Measurements from ENCODE around the gene FOXP4. TPM values are rescaled to one million over a fixed set of nuclear protein-coding genes. Genes with fewer than 3 reads are reported as not detected.

The FOXP4 gene
- total and polyA plus RNA-seq, 2 of the 13 experiments (the other 11 are each of a cell fraction or from before 2014, with no cell fraction given) = 11.0 to 12.4 TPM

DNA sequence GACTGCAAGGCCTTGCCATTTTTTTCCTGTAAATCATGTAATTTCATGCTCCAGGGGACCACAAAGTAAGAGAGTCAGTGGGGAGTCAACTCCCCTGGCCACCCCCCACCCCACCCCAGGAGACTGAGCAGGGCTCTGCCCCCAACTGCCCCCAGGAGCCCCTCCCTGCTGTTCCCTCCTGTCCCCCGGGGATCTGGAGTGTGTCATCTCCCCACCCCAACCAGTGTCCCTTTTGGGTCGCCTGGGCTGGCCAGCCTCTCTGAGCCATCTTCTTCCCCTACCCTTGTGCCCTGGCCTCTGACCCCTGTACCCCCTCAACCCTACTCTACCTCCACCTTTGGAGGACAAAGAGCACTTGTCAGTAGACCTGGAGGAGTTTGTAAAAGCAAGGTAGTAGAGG, 29.4 kb downstream of the FOXP4 start:
- H4K20me1 ChIP-seq (ENCODE audit: insufficient read depth, low read length) = no peaks in the 10 kb centered on the region; the same call in 1 of the 2 replicates
- ATAC-seq (no peak), FAIRE-seq (no peak), DNase-seq (ENCODE audit: low spot score) (no peak)
- peaks cover 73% of the 10 kb centered on the region for H3K4me1 ChIP-seq (ENCODE audit: insufficient read depth, low read length)
- peaks cover 33 to 61% of the 10 kb centered on the region in 2 experiments for H3K36me3 ChIP-seq (replicated peaks in 1 of 2; ENCODE audit: control insufficient read depth in 1 of 2, insufficient read depth in 2 of 2, low read length in 2 of 2)
- in situ Hi-C loops (cut with HindIII; ENCODE audit: extremely low pct_ligation_motif_present, low pct_unique_long_range_greater_than_20kb) = no loop called here
- no peak for TF ChIP-seq PCBP1 (IDR thresholded peaks at IDR 0.05; ENCODE audit: borderline replicate concordance, low read depth, low read length)
- TF ChIP-seq ZNF589 (CRISPR knock-in tag; conservative IDR thresholded peaks at IDR 0.05) = no peak
- no peak for TF ChIP-seq SP5 (CRISPR knock-in tag; IDR thresholded peaks at IDR 0.05; ENCODE audit: borderline replicate concordance, low read depth)
- TF ChIP-seq FIP1L1 (IDR thresholded peaks at IDR 0.05; ENCODE audit: borderline replicate concordance, insufficient read depth, low read depth, low read length) = no peak
- no peak for TF ChIP-seq ZNF12 (CRISPR knock-in tag; IDR thresholded peaks at IDR 0.05)
- no peak for TF ChIP-seq HDAC2 (CRISPR knock-in tag; IDR thresholded peaks at IDR 0.05)
- TF ChIP-seq ZFP36L2 (CRISPR knock-in tag; IDR thresholded peaks at IDR 0.05) = no peak
- no peak for TF ChIP-seq FLYWCH1 (CRISPR knock-in tag; IDR thresholded peaks at IDR 0.05)
- TF ChIP-seq TEAD2 (CRISPR knock-in tag; IDR thresholded peaks at IDR 0.05) = no peak
- TF ChIP-seq GLI4 (CRISPR knock-in tag; IDR thresholded peaks at IDR 0.05; ENCODE audit: borderline replicate concordance) = no peak
- TF ChIP-seq ZNF24 (IDR thresholded peaks at IDR 0.05) = no peak
- TF ChIP-seq ZNF670 (CRISPR knock-in tag; IDR thresholded peaks at IDR 0.05; ENCODE audit: borderline replicate concordance) = no peak
- TF ChIP-seq, protein P1, sequence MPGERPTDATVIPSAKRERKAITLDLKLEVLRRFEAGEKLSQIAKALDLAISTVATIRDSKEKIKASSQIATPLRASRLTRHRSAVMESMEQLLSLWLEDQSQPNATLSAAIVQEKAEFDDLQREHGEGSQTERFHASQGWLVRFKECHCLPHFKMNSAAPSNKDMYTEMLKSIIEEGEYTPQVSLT (CRISPR knock-in tag; IDR thresholded peaks at IDR 0.05; ENCODE audit: borderline replicate concordance, low read depth) = no peak
- TF ChIP-seq, protein P2, sequence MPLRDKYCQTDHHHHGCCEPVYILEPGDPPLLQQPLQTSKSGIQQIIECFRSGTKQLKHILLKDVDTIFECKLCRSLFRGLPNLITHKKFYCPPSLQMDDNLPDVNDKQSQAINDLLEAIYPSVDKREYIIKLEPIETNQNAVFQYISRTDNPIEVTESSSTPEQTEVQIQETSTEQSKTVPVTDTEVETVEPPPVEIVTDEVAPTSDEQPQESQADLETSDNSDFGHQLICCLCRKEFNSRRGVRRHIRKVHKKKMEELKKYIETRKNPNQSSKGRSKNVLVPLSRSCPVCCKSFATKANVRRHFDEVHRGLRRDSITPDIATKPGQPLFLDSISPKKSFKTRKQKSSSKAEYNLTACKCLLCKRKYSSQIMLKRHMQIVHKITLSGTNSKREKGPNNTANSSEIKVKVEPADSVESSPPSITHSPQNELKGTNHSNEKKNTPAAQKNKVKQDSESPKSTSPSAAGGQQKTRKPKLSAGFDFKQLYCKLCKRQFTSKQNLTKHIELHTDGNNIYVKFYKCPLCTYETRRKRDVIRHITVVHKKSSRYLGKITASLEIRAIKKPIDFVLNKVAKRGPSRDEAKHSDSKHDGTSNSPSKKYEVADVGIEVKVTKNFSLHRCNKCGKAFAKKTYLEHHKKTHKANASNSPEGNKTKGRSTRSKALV (CRISPR knock-in tag; IDR thresholded peaks at IDR 0.05) = no peak
- no peak for TF ChIP-seq IRX3 (CRISPR knock-in tag; IDR thresholded peaks at IDR 0.05; ENCODE audit: borderline replicate concordance, low read depth)
- TF ChIP-seq, protein P3, sequence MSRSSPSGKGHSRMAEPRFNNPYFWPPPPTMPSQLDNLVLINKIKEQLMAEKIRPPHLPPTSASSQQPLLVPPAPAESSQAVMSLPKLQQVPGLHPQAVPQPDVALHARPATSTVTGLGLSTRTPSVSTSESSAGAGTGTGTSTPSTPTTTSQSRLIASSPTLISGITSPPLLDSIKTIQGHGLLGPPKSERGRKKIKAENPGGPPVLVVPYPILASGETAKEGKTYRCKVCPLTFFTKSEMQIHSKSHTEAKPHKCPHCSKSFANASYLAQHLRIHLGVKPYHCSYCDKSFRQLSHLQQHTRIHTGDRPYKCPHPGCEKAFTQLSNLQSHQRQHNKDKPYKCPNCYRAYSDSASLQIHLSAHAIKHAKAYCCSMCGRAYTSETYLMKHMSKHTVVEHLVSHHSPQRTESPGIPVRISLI (CRISPR knock-in tag; IDR thresholded peaks at IDR 0.05; ENCODE audit: borderline replicate concordance) = no peak
- no peak for TF ChIP-seq ZNF761 (CRISPR knock-in tag; conservative IDR thresholded peaks at IDR 0.05)
- TF ChIP-seq, protein P4, sequence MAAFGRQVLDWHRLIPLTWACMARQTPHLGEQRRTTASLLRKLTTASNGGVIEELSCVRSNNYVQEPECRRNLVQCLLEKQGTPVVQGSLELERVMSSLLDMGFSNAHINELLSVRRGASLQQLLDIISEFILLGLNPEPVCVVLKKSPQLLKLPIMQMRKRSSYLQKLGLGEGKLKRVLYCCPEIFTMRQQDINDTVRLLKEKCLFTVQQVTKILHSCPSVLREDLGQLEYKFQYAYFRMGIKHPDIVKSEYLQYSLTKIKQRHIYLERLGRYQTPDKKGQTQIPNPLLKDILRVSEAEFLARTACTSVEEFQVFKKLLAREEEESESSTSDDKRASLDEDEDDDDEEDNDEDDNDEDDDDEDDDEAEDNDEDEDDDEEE (CRISPR knock-in tag; IDR thresholded peaks at IDR 0.05) = no peak
- H2AFZ ChIP-seq (ENCODE audit: low read length) = no peak overlapping the region
- peaks cover 48% of the 10 kb centered on the region for H3K79me2 ChIP-seq (ENCODE audit: insufficient read depth, low read length)
- H3K27ac ChIP-seq (ENCODE audit: extremely low read length, insufficient read depth, low read length) = no peak overlapping the region
- H3K4me2 ChIP-seq (ENCODE audit: low read depth, low read length) = no peak overlapping the region
- H3K9ac ChIP-seq (ENCODE audit: insufficient read depth, low read depth, low read length) = no peak overlapping the region
- H3K9me3 ChIP-seq (ENCODE audit: low read length) = no peaks in the 10 kb centered on the region
- BruUV-seq (replicated peaks) = no TSS peak
- ChIA-PET POLR2A (no interaction called here), CTCF (ENCODE audit: low intra/inter-chr PET ratio, low total read pairs) (no interaction called here)
- H3K27me3 ChIP-seq (ENCODE audit: control insufficient read depth in 1 of 2, insufficient read depth in 2 of 2, low read length in 2 of 2) = no peaks in the 10 kb centered on the region
- no peak overlapping the region for H3K4me3 ChIP-seq (replicated peaks in 1 of 3; ENCODE audit: insufficient read depth in 1 of 3, low read depth in 2 of 3, low read length in 3 of 3)
- WGBS (ENCODE audit: low lambda C conversion rate) = 58% methylated on average over 2 of the region's 2 CpGs
- intact Hi-C loops (cut with micrococcal nuclease; ENCODE audit: unreplicated experiment) = no loop called here

Measured in HepG2 (cell line).